ENCODE data around the gene SPOCD1. TPM values are rescaled to one million over a fixed set of nuclear protein-coding genes. Genes with fewer than 3 reads are reported as not detected.

Gene SPOCD1
- total RNA-seq (2022) = 0.26 and 0.66 TPM in 2 replicates
- Bru-seq, nascent RNA = percentile 21 among the genes with signal in this experiment
- percentile 10 among the genes with signal in this experiment for BruChase-seq, experiment 1, labeled RNA remaining after a 2-hour chase
- percentile 16 among the genes with signal in this experiment for BruChase-seq, experiment 2, labeled RNA remaining after a 6-hour chase
- long read RNA-seq = 0 reads

DNA sequence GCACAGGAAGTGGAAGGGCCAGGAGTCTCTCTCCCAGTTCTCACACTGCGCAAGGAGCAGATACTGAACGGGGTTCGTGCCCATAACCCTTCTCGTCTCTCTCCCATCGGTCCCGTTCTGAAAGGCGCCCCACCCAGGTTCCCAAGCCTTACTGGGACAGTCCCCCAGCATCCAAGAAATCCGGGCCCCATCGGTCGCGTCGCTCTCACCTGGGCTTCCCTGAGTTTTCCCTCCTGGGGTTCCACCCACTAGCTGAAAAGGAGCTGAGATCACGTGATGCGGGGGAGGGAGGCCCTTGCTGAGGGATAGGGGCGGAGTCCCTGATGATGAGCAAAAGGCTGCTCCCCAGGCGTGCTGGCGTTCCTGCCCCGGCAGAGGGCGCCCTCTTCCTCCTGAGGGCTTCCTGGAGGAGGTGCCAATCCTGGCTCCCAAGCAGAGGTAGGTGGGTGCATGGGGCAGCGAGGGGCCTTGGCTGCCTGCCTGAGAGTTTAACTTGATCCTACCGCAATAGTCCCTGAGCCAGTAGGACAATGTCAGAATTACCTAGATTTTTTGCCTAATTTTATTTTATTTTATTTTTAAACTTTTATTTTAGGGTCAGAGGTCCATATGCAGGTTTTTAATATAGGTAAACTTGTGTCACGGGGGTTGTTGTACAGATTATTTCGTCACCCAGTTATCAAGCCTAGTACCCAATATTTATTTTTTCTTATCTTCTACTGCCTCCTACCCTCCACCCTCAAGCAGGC lies at the start of gene SPOCD1:
Gene SPOCD1, minus strand, starts transcription at position 271 of the 749 bp plus-strand sequence. CDS start 689 bp downstream, outside the sequence.
- Mint-ChIP-seq H3K4me1 (ENCODE audit: low read depth, unreplicated experiment) (no peaks in the 10 kb centered on the region), H3K9me3 (ENCODE audit: unreplicated experiment) (no peaks in the 10 kb centered on the region), H3K36me3 (ENCODE audit: insufficient read depth, unreplicated experiment) (no peaks in the 10 kb centered on the region), H3K27me3 (ENCODE audit: insufficient read depth, unreplicated experiment) (no peaks in the 10 kb centered on the region), H3K4me3 (ENCODE audit: unreplicated experiment) (peak within 1 kb of the TSS; percentile 37), H3K27ac (ENCODE audit: unreplicated experiment) (no peak within 1 kb of the TSS)
- intact Hi-C loops (cut with micrococcal nuclease; ENCODE audit: unreplicated experiment) = loop anchor here (1.0 kb wide), 1 partner anchor 148 kb away; no protein-coding TSS in a partner anchor
- Histone ChIP-seq H3K36me3 (ENCODE audit: control insufficient read depth, insufficient read depth, low read length) (no peaks in the 10 kb centered on the region), H3K4me1 (no peaks in the 10 kb centered on the region), H3K4me3 (ENCODE audit: low read depth, low read length) (no peak within 1 kb of the TSS), H3K9me3 (no peaks in the 10 kb centered on the region), H3K27me3 (replicated peaks; ENCODE audit: control insufficient read depth, insufficient read depth, low read length) (no peaks in the 10 kb centered on the region)
- POLR2A ChIA-PET = interaction anchor here (0.6 kb wide), 1 partner anchor 425 kb away, joined by 5 read pairs; no protein-coding TSS in a partner anchor
- peak; percentile 85 to 86 for DNase-seq
- no TSS peak for BruUV-seq (replicated peaks)
- CTCF ChIA-PET = interaction anchor here (0.8 to 1.7 kb wide), 2 partner anchors 140 to 148 kb away, joined by 3 to 9 read pairs; no protein-coding TSS in a partner anchor
- TF ChIP-seq, protein P1, sequence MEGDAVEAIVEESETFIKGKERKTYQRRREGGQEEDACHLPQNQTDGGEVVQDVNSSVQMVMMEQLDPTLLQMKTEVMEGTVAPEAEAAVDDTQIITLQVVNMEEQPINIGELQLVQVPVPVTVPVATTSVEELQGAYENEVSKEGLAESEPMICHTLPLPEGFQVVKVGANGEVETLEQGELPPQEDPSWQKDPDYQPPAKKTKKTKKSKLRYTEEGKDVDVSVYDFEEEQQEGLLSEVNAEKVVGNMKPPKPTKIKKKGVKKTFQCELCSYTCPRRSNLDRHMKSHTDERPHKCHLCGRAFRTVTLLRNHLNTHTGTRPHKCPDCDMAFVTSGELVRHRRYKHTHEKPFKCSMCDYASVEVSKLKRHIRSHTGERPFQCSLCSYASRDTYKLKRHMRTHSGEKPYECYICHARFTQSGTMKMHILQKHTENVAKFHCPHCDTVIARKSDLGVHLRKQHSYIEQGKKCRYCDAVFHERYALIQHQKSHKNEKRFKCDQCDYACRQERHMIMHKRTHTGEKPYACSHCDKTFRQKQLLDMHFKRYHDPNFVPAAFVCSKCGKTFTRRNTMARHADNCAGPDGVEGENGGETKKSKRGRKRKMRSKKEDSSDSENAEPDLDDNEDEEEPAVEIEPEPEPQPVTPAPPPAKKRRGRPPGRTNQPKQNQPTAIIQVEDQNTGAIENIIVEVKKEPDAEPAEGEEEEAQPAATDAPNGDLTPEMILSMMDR (IDR thresholded peaks at IDR 0.05; ENCODE audit: insufficient read depth in 1 of 2, low read depth in 1 of 2, low read length in 1 of 2, severe bottlenecking in 1 of 2, unreplicated experiment in 1 of 2) = peak; percentile 68 to 80

DNA sequence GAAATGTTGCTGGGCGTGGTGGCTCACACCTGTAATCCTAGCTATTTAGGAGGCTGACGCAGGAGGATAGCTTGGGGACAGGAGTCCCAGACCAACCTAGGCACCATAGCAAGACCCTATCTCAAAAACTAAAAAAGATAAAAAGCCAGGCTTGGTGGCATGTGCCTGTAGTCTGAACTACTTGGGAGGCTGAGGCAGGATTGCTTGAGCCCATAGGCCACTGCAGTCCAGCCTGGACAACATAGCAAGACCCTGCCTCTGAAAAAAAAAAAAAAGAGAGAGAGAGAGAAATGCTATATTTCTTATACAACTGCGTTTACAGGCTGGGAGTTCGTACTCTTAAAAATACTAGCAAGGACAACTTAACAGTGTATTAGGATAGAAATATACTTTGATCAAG lies 46.2 kb upstream of the SPOCD1 start:
- H3K4me1 ChIP-seq = no peaks in the 10 kb centered on the region
- no TSS peak for BruUV-seq (replicated peaks)
- peaks cover 11% of the 10 kb centered on the region for H3K9me3 Mint-ChIP-seq (ENCODE audit: unreplicated experiment)
- CTCF ChIA-PET = no interaction called here
- H3K4me1 Mint-ChIP-seq (ENCODE audit: low read depth, unreplicated experiment) = no peaks in the 10 kb centered on the region
- H3K4me3 Mint-ChIP-seq (ENCODE audit: unreplicated experiment) = no peak overlapping the region
- H3K27ac Mint-ChIP-seq (ENCODE audit: unreplicated experiment) = no peak overlapping the region
- intact Hi-C loops (cut with micrococcal nuclease; ENCODE audit: unreplicated experiment) = no loop called here
- H3K9me3 ChIP-seq = no peaks in the 10 kb centered on the region
- no peaks in the 10 kb centered on the region for H3K27me3 ChIP-seq (replicated peaks; ENCODE audit: control insufficient read depth, insufficient read depth, low read length)
- no peak overlapping the region for H3K4me3 ChIP-seq (ENCODE audit: low read depth, low read length)
- POLR2A ChIA-PET = no interaction called here
- no peaks in the 10 kb centered on the region for H3K27me3 Mint-ChIP-seq (ENCODE audit: insufficient read depth, unreplicated experiment)
- H3K36me3 Mint-ChIP-seq (ENCODE audit: insufficient read depth, unreplicated experiment) = no peaks in the 10 kb centered on the region
- DNase-seq = no peak
- no peaks in the 10 kb centered on the region for H3K36me3 ChIP-seq (ENCODE audit: control insufficient read depth, insufficient read depth, low read length)
- TF ChIP-seq, protein P1 (IDR thresholded peaks at IDR 0.05; ENCODE audit: insufficient read depth in 1 of 2, low read depth in 1 of 2, low read length in 1 of 2, severe bottlenecking in 1 of 2, unreplicated experiment in 1 of 2) = no peak

DNA sequence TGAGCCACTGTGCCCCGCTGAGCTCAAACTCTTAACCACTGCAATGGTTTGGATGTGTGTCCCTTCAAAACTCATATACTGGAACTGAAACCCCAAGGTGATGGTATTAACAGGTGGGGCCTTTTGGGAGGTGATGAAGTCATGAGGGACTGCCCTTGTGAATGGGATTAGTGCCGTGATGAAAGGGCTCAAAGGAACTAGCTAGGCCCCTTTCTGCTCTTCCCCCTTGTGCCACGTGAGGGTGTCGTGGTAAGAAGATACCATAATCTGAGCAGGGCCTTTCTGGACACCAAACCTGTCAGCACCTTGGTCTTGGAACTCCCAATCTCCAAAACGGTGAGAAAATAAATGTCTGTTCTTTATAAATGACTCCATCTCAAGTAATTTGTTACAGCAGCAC lies 45.5 kb upstream of the SPOCD1 start:
- ChIA-PET CTCF (no interaction called here), POLR2A (no interaction called here)
- no peak overlapping the region for H3K27ac Mint-ChIP-seq (ENCODE audit: unreplicated experiment)
- Histone ChIP-seq H3K4me3 (ENCODE audit: low read depth, low read length) (no peak overlapping the region), H3K36me3 (ENCODE audit: control insufficient read depth, insufficient read depth, low read length) (no peaks in the 10 kb centered on the region), H3K4me1 (no peaks in the 10 kb centered on the region; the same call in 1 of the 2 replicates), H3K9me3 (no peaks in the 10 kb centered on the region), H3K27me3 (replicated peaks; ENCODE audit: control insufficient read depth, insufficient read depth, low read length) (no peaks in the 10 kb centered on the region)
- H3K9me3 Mint-ChIP-seq (ENCODE audit: unreplicated experiment) = peaks cover 11% of the 10 kb centered on the region
- no peaks in the 10 kb centered on the region for H3K4me1 Mint-ChIP-seq (ENCODE audit: low read depth, unreplicated experiment)
- no peak overlapping the region for H3K4me3 Mint-ChIP-seq (ENCODE audit: unreplicated experiment)
- intact Hi-C loops (cut with micrococcal nuclease; ENCODE audit: unreplicated experiment) = no loop called here
- TF ChIP-seq, protein P1 (IDR thresholded peaks at IDR 0.05; ENCODE audit: insufficient read depth in 1 of 2, low read depth in 1 of 2, low read length in 1 of 2, severe bottlenecking in 1 of 2, unreplicated experiment in 1 of 2) = no peak
- H3K36me3 Mint-ChIP-seq (ENCODE audit: insufficient read depth, unreplicated experiment) = no peaks in the 10 kb centered on the region
- no peak for DNase-seq
- H3K27me3 Mint-ChIP-seq (ENCODE audit: insufficient read depth, unreplicated experiment) = no peaks in the 10 kb centered on the region
- no TSS peak for BruUV-seq (replicated peaks)
